ENCODE measurements around the gene MTMR10. TPM values are rescaled to one million over a fixed set of nuclear protein-coding genes. Genes with fewer than 3 reads are reported as not detected.

MTMR10 gene
- total and polyA plus RNA-seq, 2 of the 4 experiments (the other 2 are of a cell fraction) = 11.2 to 13.8 TPM

GRCh38 chr15:30889196-30889595 lies 102.2 kb downstream of the MTMR10 start:
- CTCF ChIA-PET = no interaction called here
- Histone ChIP-seq H4K5ac (ENCODE audit: low read depth, low read length) (no peak overlapping the region), H3K14ac (replicated peaks; ENCODE audit: low read depth, low read length) (no peak overlapping the region), H2BK5ac (ENCODE audit: low read depth, low read length, poor library complexity, severe bottlenecking) (no peak overlapping the region), H3K23ac (ENCODE audit: low read depth, low read length) (no peak overlapping the region), H3K56ac (ENCODE audit: extremely low read depth, insufficient read depth, low read length) (no peak overlapping the region), H3K4me1 (ENCODE audit: control insufficient read depth, insufficient read depth, low read length) (no peaks in the 10 kb centered on the region), H2BK120ac (ENCODE audit: low read depth, low read length) (no peak overlapping the region), H3K79me1 (ENCODE audit: low read depth in 1 of 2, low read length in 2 of 2) (no peaks in the 10 kb centered on the region), H2AK9ac (replicated peaks; ENCODE audit: low read depth, low read length, poor library complexity) (no peak overlapping the region), H3K36me3 (ENCODE audit: control insufficient read depth, insufficient read depth, low read length) (no peaks in the 10 kb centered on the region), H3K4me2 (ENCODE audit: low read depth, low read length) (no peak overlapping the region), H3K4ac (ENCODE audit: low read depth, low read length) (no peak overlapping the region), H2AFZ (replicated peaks; ENCODE audit: low read length, poor library complexity) (no peak overlapping the region), H3K9ac (ENCODE audit: low read depth, low read length) (no peak overlapping the region), H3K9me1 (ENCODE audit: insufficient read depth, low read length) (no peaks in the 10 kb centered on the region), H4K20me1 (ENCODE audit: insufficient read depth, low read length) (no peaks in the 10 kb centered on the region), H3K27ac (ENCODE audit: insufficient read depth, low read length) (no peak overlapping the region), H3K18ac (ENCODE audit: low read depth, low read length) (no peak overlapping the region), H3K9me3 (ENCODE audit: control insufficient read depth, insufficient read depth, low read length) (no peaks in the 10 kb centered on the region), H4K91ac (ENCODE audit: insufficient read depth, low read depth, low read length) (no peak overlapping the region), H2AK5ac (ENCODE audit: low read depth, low read length) (no peak overlapping the region), H4K8ac (ENCODE audit: low read depth in 2 of 2, low read length in 2 of 2) (no peak overlapping the region), H2BK15ac (ENCODE audit: low read depth, low read length) (no peak overlapping the region), H3K4me3 (ENCODE audit: insufficient read depth, low read depth, low read length) (no peak overlapping the region), H2BK20ac (ENCODE audit: low read depth, low read length) (no peak overlapping the region), H3K27me3 (ENCODE audit: control insufficient read depth, insufficient read depth, low read length) (no peaks in the 10 kb centered on the region; the same call in 1 of the 2 replicates)
- intact Hi-C loops (cut with micrococcal nuclease) = no loop called here
- WGBS, 2 experiments (ENCODE audit: extremely low coverage in 2 of 2, insufficient read length in 1 of 2) = 0% methylated on average over 1 of the region's 4 CpGs; no CpG with 5 or more reads in 1 of the 2 experiments
- TF ChIP-seq CTCF (conservative IDR thresholded peaks at IDR 0.05; ENCODE audit: low read depth, low read length) (no peak), SMC3 (IDR thresholded peaks at IDR 0.05; ENCODE audit: low read depth, low read length) (no peak), MXI1 (IDR thresholded peaks at IDR 0.05; ENCODE audit: borderline replicate concordance, low read depth, low read length) (no peak), RFX5 (IDR thresholded peaks at IDR 0.05; ENCODE audit: low read depth, low read length) (no peak), BHLHE40 (IDR thresholded peaks at IDR 0.05; ENCODE audit: low read depth, low read length) (no peak), CEBPB (IDR thresholded peaks at IDR 0.05; ENCODE audit: low read depth, low read length) (no peak), USF2 (IDR thresholded peaks at IDR 0.05; ENCODE audit: low read depth, low read length) (no peak), CHD1 (IDR thresholded peaks at IDR 0.05; ENCODE audit: low read depth, low read length) (no peak)
- no peak for ATAC-seq (ENCODE audit: low read depth)
- no TSS peak for BruUV-seq (replicated peaks)
- dilution Hi-C loops (cut with HindIII; ENCODE audit: low sequenced_read_pairs, unreplicated experiment) = no loop called here
- DNase-seq = no peak
- in situ Hi-C loops (cut with MboI; ENCODE audit: low sequenced_read_pairs) = no loop called here
- POLR2A ChIA-PET (ENCODE audit: unreplicated experiment) = no interaction called here
